Natural killer cell (primary cell): ENCODE measurements around the gene SPN. TPM values are rescaled to one million over a fixed set of nuclear protein-coding genes. Genes with fewer than 3 reads are reported as not detected.
"Not testable (repeated sequence)": the region's sequence is repeated elsewhere in the genome, so short reads cannot be mapped to it uniquely, and the experiment has no call there.

Source experiments
- ATAC-seq, 3 donors: fragments of 150-1000 bp in 2 of 3; fragments of 200-7000 bp in 1 of 3; cut with Tn5 transposase; 1 replicate in 1 of 3; 2 replicates in 2 of 3; pipeline ENCODE4 v1.10.0; 2021; ENCODE audit warnings: mild to moderate bottlenecking in 2 of 3, moderate library complexity in 2 of 3
- DNase-seq, 2 donors: peaks; one replicate each; pipeline versions ENCODE4 v3.0.0 to v3.0.0-alpha.2; 2013 to 2021; ENCODE audit warnings: mixed read lengths in 1 of 2
- H3K27ac ChIP-seq: one replicate; pipeline ENCODE4 v1.5.1; 2013; ENCODE audit warnings: mild to moderate bottlenecking, low read length
- H3K27me3 ChIP-seq: one replicate; pipeline ENCODE4 v1.6.1; 2013; ENCODE audit warnings: low read length; ENCODE audit not compliant: control insufficient read depth, insufficient read depth
- H3K36me3 ChIP-seq: one replicate; pipeline ENCODE4 v1.6.1; 2013; ENCODE audit warnings: low read length; ENCODE audit not compliant: control insufficient read depth, insufficient read depth
- H3K4me1 ChIP-seq: one replicate; pipeline ENCODE4 v1.6.1; 2013; ENCODE audit warnings: low read length; ENCODE audit not compliant: control insufficient read depth, insufficient read depth
- H3K4me3 ChIP-seq: one replicate; pipeline ENCODE4 v1.5.1; 2013; ENCODE audit warnings: low read length
- H3K9me3 ChIP-seq: one replicate; pipeline ENCODE4 v1.6.1; 2013; ENCODE audit warnings: low read length; ENCODE audit not compliant: control insufficient read depth, insufficient read depth
- H3K27ac Mint-ChIP-seq, 2 donors: one replicate each; pipeline ENCODE4 v1.8.0; 2022; ENCODE audit warnings: mild to moderate bottlenecking in 2 of 2, mixed read lengths in 2 of 2, moderate library complexity in 1 of 2
- H3K27me3 Mint-ChIP-seq, 2 donors: one replicate each; pipeline ENCODE4 v1.8.0; 2022; ENCODE audit warnings: low read depth in 2 of 2, mixed read lengths in 2 of 2
- H3K36me3 Mint-ChIP-seq: one replicate; pipeline ENCODE4 v1.8.0; 2022; ENCODE audit warnings: mixed read lengths
- H3K4me1 Mint-ChIP-seq, 2 donors: one replicate each; pipeline ENCODE4 v1.8.0; 2022; ENCODE audit warnings: mixed read lengths in 2 of 2
- H3K4me3 Mint-ChIP-seq: one replicate; pipeline ENCODE4 v1.8.0; 2022; ENCODE audit warnings: mild to moderate bottlenecking, moderate library complexity, mixed read lengths
- H3K9me3 Mint-ChIP-seq, 2 donors: one replicate each; pipeline ENCODE4 v1.8.0; 2022; ENCODE audit warnings: mixed read lengths in 2 of 2
- CTCF ChIP-seq: fragments of 200-600 bp; IDR thresholded peaks from one replicate; pipeline ENCODE4 v1.8.0; 2022; ENCODE audit warnings: antibody characterized with exemption
- WGBS: methylation state at CpG from one replicate; pipeline ENCODE4 v1.1.7; 2013; ENCODE audit warnings: missing lambda C conversion rate; ENCODE audit not compliant: insufficient coverage; 5-methylcytosine and 5-hydroxymethylcytosine counted together
- intact Hi-C: fragments of 100-400 bp; cut with micrococcal nuclease; formaldehyde crosslinking; loops from one replicate; pipeline ENCODE4 v1.14.2; 2022
- total RNA-seq, 4 donors: library from RNA; stranded (reverse); fragments of 120-200 nt in 1 of 4; gene quantifications; one replicate each; pipeline versions ENCODE4 v1.2.3 to v1.2.4, GENCODE V29; 2013 to 2022

Gene SPN
- total RNA-seq, 3 donors from 2014 or later (not counting 1 experiment from before 2014, with no cell fraction given): 373 to 439 (median 435) TPM

GRCh38 chr16:29663807-29664090, 702 bp downstream of the SPN start:
- Mint-ChIP-seq H3K27me3 (no peaks in the 10 kb centered on the region), H3K36me3 (peaks cover 9% of the 10 kb centered on the region), H3K4me1 (peaks cover 55 to 78% of the 10 kb centered on the region in 2 donors), H3K9me3 (no peaks in the 10 kb centered on the region), H3K4me3 (peak overlapping the region; percentile 99), H3K27ac (peak overlapping the region; percentile 92 to 99)
- peak overlapping the region; percentile 81 for H3K27ac ChIP-seq
- TF ChIP-seq CTCF: no peak
- DNase-seq (peak in 1 of 2 donors; percentile 29), ATAC-seq (no peak)
- H3K9me3 ChIP-seq: no peaks in the 10 kb centered on the region
- H3K4me3 ChIP-seq: peak overlapping the region; percentile 90
- intact Hi-C loops: loop anchor here (1.0 to 10.0 kb wide), 4 partner anchors 22 to 81 kb away; partner anchors contain the start of gene C16orf54
- H3K4me1 ChIP-seq: peaks cover 77% of the 10 kb centered on the region
- H3K36me3 ChIP-seq: peaks cover 25% of the 10 kb centered on the region
- no peaks in the 10 kb centered on the region for H3K27me3 ChIP-seq
- 5% methylated on average over 3 of the region's 3 CpGs for WGBS

- Mint-ChIP-seq H3K27ac (peak overlapping the region; percentile 92 to 99), H3K4me3 (peak overlapping the region; percentile 99), H3K27me3 (no peaks in the 10 kb centered on the region), H3K36me3 (peaks cover 9% of the 10 kb centered on the region), H3K4me1 (peaks cover 55 to 82% of the 10 kb centered on the region in 2 donors), H3K9me3 (no peaks in the 10 kb centered on the region)
- intact Hi-C loops: loop anchor here (1.0 to 10.0 kb wide), 4 partner anchors 23 to 80 kb away; partner anchors contain the start of gene C16orf54
- Histone ChIP-seq H3K27ac (peak overlapping the region; percentile 81), H3K27me3 (no peaks in the 10 kb centered on the region), H3K9me3 (no peaks in the 10 kb centered on the region), H3K4me3 (peak overlapping the region; percentile 90), H3K36me3 (peaks cover 25% of the 10 kb centered on the region), H3K4me1 (peaks cover 82% of the 10 kb centered on the region)
- WGBS: 3% methylated on average over 35 of the region's 35 CpGs
- DNase-seq (peak; percentile 47 to 70), ATAC-seq (peak; percentile 21 to 48 (median 38))
- no peak for TF ChIP-seq CTCF
Observed at GRCh38 chr16:29664091-29664921, 1.3 kb downstream of the SPN start.

GRCh38 chr16:29665294-29666077, 2.4 kb downstream of the SPN start:
- DNase-seq (peak; percentile 36 to 68), ATAC-seq (peak; percentile 29 to 51 (median 35))
- Histone ChIP-seq H3K9me3 (no peaks in the 10 kb centered on the region), H3K4me1 (peaks cover 91% of the 10 kb centered on the region), H3K4me3 (peak overlapping the region; percentile 90), H3K27ac (peak overlapping the region; percentile 81), H3K27me3 (no peaks in the 10 kb centered on the region), H3K36me3 (peaks cover 25% of the 10 kb centered on the region)
- no peaks in the 10 kb centered on the region for H3K9me3 Mint-ChIP-seq
- peaks cover 9% of the 10 kb centered on the region for H3K36me3 Mint-ChIP-seq
- H3K27ac Mint-ChIP-seq: peak overlapping the region; percentile 92 to 99
- intact Hi-C loops: loop anchor here (10.0 kb wide), 2 partner anchors 61 to 79 kb away; partner anchors contain the start of gene C16orf54
- 8% methylated on average over 15 of the region's 15 CpGs for WGBS
- no peak for TF ChIP-seq CTCF
- H3K4me1 Mint-ChIP-seq: peaks cover 56 to 87% of the 10 kb centered on the region in 2 donors
- no peaks in the 10 kb centered on the region for H3K27me3 Mint-ChIP-seq
- H3K4me3 Mint-ChIP-seq: peak overlapping the region; percentile 99

GRCh38 chr16:29667322-29667610, 4.2 kb downstream of the SPN start:
- 49% methylated on average over 4 of the region's 6 CpGs for WGBS
- intact Hi-C loops: loop anchor here (10.0 kb wide), 2 partner anchors 62 to 78 kb away; partner anchors contain the start of gene C16orf54

More at GRCh38 chr16:29667322-29667610, 4.2 kb downstream of the SPN start:
- peaks cover 86% of the 10 kb centered on the region for H3K4me1 ChIP-seq
- Mint-ChIP-seq H3K4me3 (peak overlapping the region; percentile 99), H3K27ac (peak overlapping the region; percentile 92 to 99), H3K4me1 (peaks cover 55 to 78% of the 10 kb centered on the region in 2 donors)
- not testable (repeated sequence) for H3K36me3 Mint-ChIP-seq, DNase-seq, H3K27me3 ChIP-seq, ATAC-seq, H3K9me3 Mint-ChIP-seq, H3K27me3 Mint-ChIP-seq, H3K9me3 ChIP-seq
- H3K27ac ChIP-seq: peak overlapping the region; percentile 81
- peaks cover 29% of the 10 kb centered on the region for H3K36me3 ChIP-seq
- H3K4me3 ChIP-seq: peak overlapping the region; percentile 90
